ENCODE data around the gene SYNE1. TPM values are rescaled to one million over a fixed set of nuclear protein-coding genes. Genes with fewer than 3 reads are reported as not detected.

The SYNE1 gene
- total RNA-seq, 1 experiment from 2014 or later: 6.5 TPM

- Mint-ChIP-seq H3K27me3 (ENCODE audit: low read depth) (no peaks in the 10 kb centered on the region), H3K36me3 (no peaks in the 10 kb centered on the region), H3K4me3 (no peak overlapping the region), H3K4me1 (no peaks in the 10 kb centered on the region; the same call in 1 of the 2 replicates), H3K9me3 (no peaks in the 10 kb centered on the region), H3K27ac (no peak overlapping the region)
- CTCF ChIA-PET: no interaction called here
- no peak for ATAC-seq
- POLR2A ChIA-PET: no interaction called here
- no peak for TF ChIP-seq OVOL2 (CRISPR knock-in tag; IDR thresholded peaks at IDR 0.05; ENCODE audit: borderline replicate concordance)
- TF ChIP-seq ZBTB21 (CRISPR knock-in tag; IDR thresholded peaks at IDR 0.05; ENCODE audit: borderline replicate concordance): no peak
- TF ChIP-seq NFE2L1 (CRISPR knock-in tag; IDR thresholded peaks at IDR 0.05): no peak
- no peak for TF ChIP-seq HMGXB4 (CRISPR knock-in tag; IDR thresholded peaks at IDR 0.05)
- TF ChIP-seq NR2C2 (CRISPR knock-in tag; IDR thresholded peaks at IDR 0.05): no peak
- TF ChIP-seq CREM (CRISPR knock-in tag; IDR thresholded peaks at IDR 0.05): no peak
- TF ChIP-seq EMX1 (CRISPR knock-in tag; IDR thresholded peaks at IDR 0.05): no peak
- no peak for DNase-seq (ENCODE audit: low spot score)
Measured at GRCh38 chr6:152463164-152463563, 174.0 kb downstream of the SYNE1 start.

GRCh38 chr6:152462716-152463115, 174.4 kb downstream of the SYNE1 start:
- Mint-ChIP-seq H3K9me3 (no peaks in the 10 kb centered on the region), H3K27ac (no peak overlapping the region), H3K27me3 (ENCODE audit: low read depth) (no peaks in the 10 kb centered on the region), H3K4me1 (no peaks in the 10 kb centered on the region; the same call in 1 of the 2 replicates), H3K4me3 (no peak overlapping the region), H3K36me3 (no peaks in the 10 kb centered on the region)
- ChIA-PET CTCF (no interaction called here), POLR2A (interaction anchor here (0.6 kb wide), 1 partner anchor 1468 kb away, joined by 3 read pairs; no protein-coding TSS in a partner anchor)
- TF ChIP-seq HMGA2 (CRISPR knock-in tag; IDR thresholded peaks at IDR 0.05) (no peak), MXD4 (CRISPR knock-in tag; IDR thresholded peaks at IDR 0.05; ENCODE audit: borderline replicate concordance) (no peak), NR3C1 (CRISPR knock-in tag; conservative IDR thresholded peaks at IDR 0.05; ENCODE audit: low read depth) (no peak), CREB1 (CRISPR knock-in tag; IDR thresholded peaks at IDR 0.05) (no peak), NR2C2 (CRISPR knock-in tag; IDR thresholded peaks at IDR 0.05) (no peak), ZNF423 (CRISPR knock-in tag; IDR thresholded peaks at IDR 0.05) (no peak), NFATC4 (CRISPR knock-in tag; IDR thresholded peaks at IDR 0.05) (no peak), MYBL2 (CRISPR knock-in tag; IDR thresholded peaks at IDR 0.05) (no peak), ZMAT4 (CRISPR knock-in tag; IDR thresholded peaks at IDR 0.05) (no peak), NFE2L1 (CRISPR knock-in tag; IDR thresholded peaks at IDR 0.05) (no peak), E2F5 (CRISPR knock-in tag; IDR thresholded peaks at IDR 0.05) (no peak), IRF1 (CRISPR knock-in tag; IDR thresholded peaks at IDR 0.05) (no peak), PRRX2 (CRISPR knock-in tag; IDR thresholded peaks at IDR 0.05) (no peak), EMX1 (CRISPR knock-in tag; IDR thresholded peaks at IDR 0.05) (no peak), SOX15 (CRISPR knock-in tag; IDR thresholded peaks at IDR 0.05) (no peak), ZNF671 (CRISPR knock-in tag; IDR thresholded peaks at IDR 0.05) (no peak), CREM (CRISPR knock-in tag; IDR thresholded peaks at IDR 0.05) (no peak)
- no peak for ATAC-seq
- no peak for DNase-seq (ENCODE audit: low spot score)

- ATAC-seq (no peak), DNase-seq (ENCODE audit: low spot score) (no peak)
- H3K27me3 Mint-ChIP-seq (ENCODE audit: low read depth): no peaks in the 10 kb centered on the region
- no peak overlapping the region for H3K27ac Mint-ChIP-seq
- H3K4me1 Mint-ChIP-seq: no peaks in the 10 kb centered on the region; the same call in 1 of the 2 replicates
- no peak overlapping the region for H3K4me3 Mint-ChIP-seq
- TF ChIP-seq FOXP1 (CRISPR knock-in tag; IDR thresholded peaks at IDR 0.05; ENCODE audit: borderline replicate concordance) (no peak), ERG (CRISPR knock-in tag; IDR thresholded peaks at IDR 0.05) (no peak), PRRX2 (CRISPR knock-in tag; IDR thresholded peaks at IDR 0.05) (no peak), SOX15 (CRISPR knock-in tag; IDR thresholded peaks at IDR 0.05) (no peak), ZNF416 (CRISPR knock-in tag; IDR thresholded peaks at IDR 0.05) (no peak), MXD4 (CRISPR knock-in tag; IDR thresholded peaks at IDR 0.05; ENCODE audit: borderline replicate concordance) (no peak), GABPB1 (CRISPR knock-in tag; IDR thresholded peaks at IDR 0.05) (no peak), SP1 (CRISPR knock-in tag; conservative IDR thresholded peaks at IDR 0.05) (no peak), ZNF532 (CRISPR knock-in tag; IDR thresholded peaks at IDR 0.05; ENCODE audit: borderline replicate concordance) (no peak)
- ChIA-PET CTCF (no interaction called here), POLR2A (no interaction called here)
- no peaks in the 10 kb centered on the region for H3K36me3 Mint-ChIP-seq
- H3K9me3 Mint-ChIP-seq: no peaks in the 10 kb centered on the region
Measured at GRCh38 chr6:152461556-152461955, 175.6 kb downstream of the SYNE1 start.

All from WTC11 (cell line).